Amniotic stem cell (primary cell): ENCODE measurements around the gene RPL37A.

Experiments
- DNase-seq: peaks from one replicate; lab custom pipeline; 2025; lab: John Stamatoyannopoulos, UW

Gene RPL37A

DNA sequence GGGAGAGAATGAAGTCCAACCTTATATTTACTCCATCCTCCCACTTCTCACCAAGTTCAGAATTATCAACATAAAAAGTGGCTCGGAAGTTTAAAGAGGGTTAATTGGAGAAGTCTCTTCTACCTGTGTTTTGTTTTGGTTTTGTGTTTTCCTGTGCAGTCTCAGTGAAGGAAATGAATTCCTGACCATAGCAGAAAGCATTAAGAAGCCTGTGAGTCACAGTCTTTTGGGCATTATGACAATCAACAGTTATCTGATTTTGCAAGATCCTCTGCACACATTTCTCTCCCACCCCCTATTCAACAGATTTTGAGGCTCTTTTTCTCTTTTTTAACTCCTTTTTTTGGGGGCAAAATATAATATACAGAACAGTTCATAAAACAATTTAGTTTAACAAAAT lies 8.6 kb upstream of the RPL37A start:
- DNase-seq: no peak

DNA sequence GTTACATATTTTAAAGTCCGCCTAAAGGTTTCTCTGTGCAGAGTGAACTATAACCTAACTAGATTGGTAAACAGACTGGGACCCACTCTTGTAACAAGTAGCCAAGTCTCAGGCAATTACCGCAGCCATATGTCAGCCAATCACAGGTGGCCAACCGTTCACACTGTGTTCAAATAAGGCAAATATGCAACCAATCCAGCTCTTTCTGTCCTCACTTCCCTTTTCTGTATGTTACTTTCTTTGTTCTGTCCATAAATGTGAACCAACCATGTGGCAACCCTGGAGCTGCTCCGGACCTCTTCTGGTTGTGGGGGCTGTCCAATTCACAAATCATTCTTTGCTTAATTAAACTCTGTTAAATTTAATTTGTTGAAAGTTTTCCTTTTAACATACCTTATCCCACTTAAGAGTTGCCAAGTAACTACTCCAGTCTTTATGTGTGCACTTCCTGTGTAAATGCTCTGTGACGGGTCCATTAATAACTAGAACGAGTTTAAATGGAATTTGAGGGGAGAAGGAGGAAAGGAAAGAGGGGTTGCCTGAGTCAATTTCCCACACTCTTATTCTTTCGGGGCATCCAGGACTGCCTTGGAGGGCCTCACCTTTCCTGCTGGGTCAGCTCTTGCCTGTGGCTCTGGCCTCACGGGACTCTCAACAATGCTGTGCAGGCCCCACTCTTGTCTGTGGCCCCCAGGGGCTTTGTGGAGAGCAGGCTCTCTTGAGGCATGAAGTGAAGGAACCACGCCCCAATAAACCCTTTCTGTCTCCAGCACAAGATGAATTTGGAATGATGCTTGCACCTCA lies 6.6 kb upstream of the RPL37A start:
- no peak for DNase-seq

DNA sequence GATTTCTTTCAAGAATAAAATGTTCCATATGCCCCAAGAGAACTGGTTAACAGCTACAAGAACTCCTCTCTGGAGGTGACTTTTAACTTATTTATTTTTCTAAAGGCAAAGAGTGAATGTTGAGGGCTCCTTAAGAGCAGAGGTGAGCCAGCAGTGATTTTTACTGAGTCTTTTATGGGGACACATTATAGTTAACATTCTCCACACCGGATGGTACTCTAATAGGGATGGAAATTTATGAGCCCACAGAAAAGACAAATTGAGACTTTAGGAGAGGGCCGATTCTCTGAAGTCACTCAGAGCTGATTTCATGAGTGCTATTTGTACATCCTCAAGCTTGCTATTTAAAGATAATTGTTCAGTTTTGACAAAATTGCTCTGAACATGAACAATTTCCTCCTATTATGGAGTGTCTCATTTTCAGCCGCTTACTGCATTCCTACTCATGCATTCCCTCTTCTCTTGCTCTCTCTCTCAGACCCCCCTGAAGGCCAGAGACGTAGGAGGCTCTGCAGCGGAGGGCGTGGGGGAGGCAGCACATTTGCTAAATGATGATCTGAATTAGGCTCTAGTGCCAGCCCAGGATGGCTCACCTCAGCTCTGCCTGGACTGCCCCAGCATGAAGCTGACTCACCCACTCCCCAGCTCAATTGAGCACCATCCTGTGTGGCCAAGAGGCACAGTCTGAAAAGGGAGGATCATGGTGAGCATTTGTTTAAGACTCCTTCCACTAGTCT lies 5.9 kb upstream of the RPL37A start:
- DNase-seq: peak; percentile 61

- no peak for DNase-seq
These were observed 5.3 kb upstream of the RPL37A start for GRCh38 chr2:216493334-216493685.

- DNase-seq: no peak
These were observed 3.0 kb upstream of the RPL37A start for GRCh38 chr2:216495656-216496055.

DNA sequence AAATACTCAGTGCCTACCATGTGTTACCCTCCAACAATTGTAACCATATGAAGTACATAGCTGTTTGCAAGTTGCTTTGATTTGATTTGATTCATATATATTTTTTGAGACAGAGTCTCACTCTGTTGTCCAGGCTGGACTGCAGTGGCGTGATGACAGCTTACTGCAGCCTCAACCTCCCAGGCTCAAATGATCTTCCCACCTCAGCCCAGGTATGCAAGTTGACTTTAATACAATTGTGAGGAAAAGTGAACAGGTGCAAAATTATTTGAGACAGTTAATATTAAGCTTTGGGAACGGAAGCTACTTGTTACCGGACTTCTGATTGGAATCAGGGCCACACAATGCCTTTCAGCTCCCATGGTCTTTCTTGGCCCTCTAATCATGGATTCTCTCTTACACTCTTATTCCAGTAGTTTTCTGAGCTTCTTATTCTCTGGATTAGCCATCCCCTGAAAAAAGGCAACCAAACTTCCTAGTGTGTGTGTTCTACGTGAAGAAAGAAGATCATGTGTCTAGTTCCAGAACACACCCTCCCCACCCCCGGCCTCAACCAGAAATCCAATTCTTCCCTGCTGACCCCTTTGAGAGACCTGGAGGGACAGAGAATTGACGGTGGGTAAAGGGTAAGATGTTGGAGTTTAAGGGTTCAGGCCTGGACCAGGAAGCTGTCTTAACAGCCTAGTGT lies 1.1 kb upstream of the RPL37A start:
- no peak for DNase-seq

DNA sequence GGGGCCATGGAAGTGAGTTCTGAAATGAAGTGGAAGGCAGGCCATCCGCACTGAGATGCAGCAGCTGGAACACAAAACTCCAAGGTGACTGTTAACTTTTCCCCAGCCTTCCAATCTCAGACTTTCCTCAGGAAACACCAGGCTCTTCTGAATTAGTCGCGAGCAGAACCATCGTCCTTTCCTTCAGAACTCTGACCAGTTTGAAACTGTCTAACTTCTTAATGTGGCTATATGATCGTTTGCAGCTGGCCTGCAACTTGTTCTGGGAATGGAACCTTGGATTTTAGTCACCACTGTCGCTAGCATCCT lies 620 bp upstream of the RPL37A start:
- no peak for DNase-seq

DNA sequence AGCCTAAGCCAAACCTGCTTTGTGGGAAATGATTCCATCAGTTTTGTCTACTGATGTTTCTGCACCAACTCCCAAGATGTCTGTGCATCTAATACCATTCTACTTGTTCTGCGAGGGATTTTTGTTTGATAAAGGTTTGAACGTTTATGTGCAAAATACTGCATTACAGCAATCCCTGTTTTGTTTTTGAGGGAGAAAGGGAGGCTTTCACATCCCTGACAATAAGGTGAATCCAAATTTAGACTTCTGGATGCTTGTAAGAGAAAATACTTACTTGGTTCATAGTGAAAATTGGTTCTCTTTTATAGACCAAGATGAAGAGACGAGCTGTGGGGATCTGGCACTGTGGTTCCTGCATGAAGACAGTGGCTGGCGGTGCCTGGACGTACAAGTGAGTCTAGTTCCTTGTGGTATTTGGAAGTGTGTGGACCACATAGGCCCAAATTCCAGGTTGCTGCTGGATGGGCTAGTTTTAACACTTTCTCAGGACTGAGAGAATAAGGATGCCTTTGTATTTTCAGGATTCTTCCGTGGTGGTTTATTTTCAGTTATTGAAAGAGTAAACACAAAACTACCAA lies 1.1 kb downstream of the RPL37A start:
- DNase-seq: no peak

- DNase-seq: no peak
These were observed 1.9 kb downstream of the RPL37A start for GRCh38 chr2:216500572-216500971.

GRCh38 chr2:216501854-216502253 lies 3.2 kb downstream of the RPL37A start:
- no peak for DNase-seq

GRCh38 chr2:216502381-216503158 lies 3.9 kb downstream of the RPL37A start:
- DNase-seq: no peak

DNA sequence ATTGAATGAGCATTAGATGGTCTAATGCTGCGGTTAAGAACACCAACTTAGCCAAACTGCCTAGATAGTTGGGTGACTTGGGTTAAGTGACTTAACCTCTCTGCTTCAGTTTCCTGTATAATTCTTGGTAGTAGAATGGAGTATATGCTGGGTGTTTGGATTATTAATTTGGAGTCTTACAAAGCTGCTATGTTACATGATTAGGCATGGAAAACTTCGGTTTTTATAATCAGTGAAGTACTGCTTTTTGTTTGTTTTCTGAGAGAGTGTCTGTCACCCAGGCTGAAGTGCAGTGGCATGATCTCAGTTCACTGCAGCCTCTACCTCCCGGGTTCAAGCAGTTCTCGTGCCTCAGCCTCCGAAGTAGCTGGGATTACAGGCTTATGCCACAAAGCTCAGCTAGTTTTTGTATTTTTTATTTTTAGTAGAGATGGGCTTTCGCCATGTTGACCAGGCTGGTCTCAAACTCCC lies 4.5 kb downstream of the RPL37A start:
- DNase-seq: no peak

- no peak for DNase-seq
These were observed 5.2 kb downstream of the RPL37A start for GRCh38 chr2:216503697-216504375.

DNA sequence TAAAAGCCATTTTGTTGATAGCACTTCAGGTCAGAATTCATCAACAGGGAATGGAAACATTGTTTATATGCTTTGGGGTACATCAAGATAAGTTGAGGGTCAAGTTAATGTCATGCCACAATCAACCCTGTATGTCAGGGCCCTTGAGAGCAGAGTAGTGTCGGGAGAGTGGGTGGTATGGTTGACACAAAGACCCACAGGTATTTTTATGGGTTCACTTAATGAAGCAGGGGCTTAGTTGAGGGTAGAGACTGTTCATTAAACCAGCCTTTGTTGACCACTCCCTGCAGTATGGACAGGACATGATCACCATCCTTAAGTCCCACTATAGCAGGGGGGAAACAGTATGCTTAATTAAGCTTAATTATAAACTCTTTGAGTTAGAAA lies 5.7 kb downstream of the RPL37A start:
- no peak for DNase-seq

- DNase-seq: no peak
These were observed 6.8 kb downstream of the RPL37A start for GRCh38 chr2:216505133-216506106.

GRCh38 chr2:216507220-216508160 lies 8.8 kb downstream of the RPL37A start:
- DNase-seq: no peak

DNA sequence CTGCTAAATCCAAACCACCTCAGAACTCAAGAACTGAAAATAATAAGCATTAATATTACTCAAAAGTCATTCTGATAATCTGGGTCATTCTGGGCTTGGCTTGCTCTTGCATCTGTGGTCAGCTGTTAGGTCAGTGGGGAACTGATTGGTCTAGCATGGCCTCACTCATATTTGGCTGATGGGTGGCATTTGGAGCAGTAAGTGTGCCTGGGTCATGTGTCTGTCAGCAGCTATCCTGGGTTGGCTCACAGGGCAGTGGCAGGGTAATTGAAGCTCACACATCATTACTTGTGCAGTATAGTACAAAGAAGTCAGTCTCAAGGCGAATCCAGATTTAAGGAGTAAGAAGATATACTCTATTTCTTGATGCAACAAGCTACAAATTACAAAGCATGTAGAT lies 9.6 kb downstream of the RPL37A start:
- DNase-seq: no peak

- DNase-seq: peak; percentile 29
These were observed 18.2 kb downstream of the RPL37A start for GRCh38 chr2:216516730-216517350.
